IPS DF 4.7 (cell line): ENCODE measurements around the gene CES3.
"Not testable (repeated sequence)": the region's sequence is repeated elsewhere in the genome, so short reads cannot be mapped to it uniquely, and the experiment has no call there.

ENCODE experiments used
- DNase-seq: peaks from one replicate; pipeline ENCODE4 v3.0.0-alpha.2; 2013; ENCODE audit warnings: low spot score; ENCODE audit errors: extremely low read depth

CES3 gene

DNA sequence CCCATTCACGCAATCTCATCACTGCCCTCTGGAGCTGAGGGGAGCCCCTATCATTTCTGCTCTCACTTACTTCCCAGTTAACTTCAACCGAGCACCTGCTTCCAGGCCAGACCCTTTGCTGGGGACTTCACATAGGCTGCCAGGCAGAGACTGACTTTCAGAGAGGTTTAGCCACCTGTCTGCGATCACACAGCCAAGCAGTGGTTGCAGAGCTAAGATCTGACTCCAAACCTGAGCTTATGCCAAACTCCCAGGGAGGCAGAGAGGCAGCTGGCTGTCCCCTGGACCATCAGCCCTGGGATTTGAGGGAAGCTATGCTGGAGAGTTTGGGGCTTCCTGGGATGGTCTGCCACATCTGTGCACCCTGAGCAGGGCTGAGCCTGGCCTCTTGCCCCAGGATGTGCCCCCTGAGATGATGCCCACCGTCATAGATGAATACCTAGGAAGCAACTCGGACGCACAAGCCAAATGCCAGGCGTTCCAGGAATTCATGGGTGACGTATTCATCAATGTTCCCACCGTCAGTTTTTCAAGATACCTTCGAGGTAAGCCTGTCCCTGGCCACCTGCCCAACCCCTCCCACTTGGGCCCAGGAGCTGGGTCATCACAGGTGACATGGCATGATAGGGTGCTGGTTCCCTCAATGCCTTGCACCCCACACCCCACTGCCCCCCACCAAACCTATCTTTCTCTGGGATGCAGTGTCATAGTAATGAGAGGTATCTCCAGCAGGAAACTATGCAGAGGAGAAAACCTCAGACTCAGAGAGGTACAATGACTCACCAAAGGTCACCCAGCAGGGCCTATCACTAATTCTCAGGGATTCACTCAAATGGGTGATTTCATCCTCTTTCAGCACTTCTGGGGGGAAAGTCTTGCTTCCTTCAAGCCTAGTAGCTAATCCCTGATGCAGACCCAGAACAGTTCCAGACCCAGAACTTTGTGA lies 10.0 kb downstream of the CES3 start:
- no peak for DNase-seq

DNA sequence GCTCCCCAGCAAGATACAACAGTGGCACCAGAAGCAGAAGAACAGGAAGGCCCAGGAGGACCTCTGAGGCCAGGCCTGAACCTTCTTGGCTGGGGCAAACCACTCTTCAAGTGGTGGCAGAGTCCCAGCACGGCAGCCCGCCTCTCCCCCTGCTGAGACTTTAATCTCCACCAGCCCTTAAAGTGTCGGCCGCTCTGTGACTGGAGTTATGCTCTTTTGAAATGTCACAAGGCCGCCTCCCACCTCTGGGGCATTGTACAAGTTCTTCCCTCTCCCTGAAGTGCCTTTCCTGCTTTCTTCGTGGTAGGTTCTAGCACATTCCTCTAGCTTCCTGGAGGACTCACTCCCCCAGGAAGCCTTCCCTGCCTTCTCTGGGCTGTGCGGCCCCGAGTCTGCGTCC lies 11.9 kb downstream of the CES3 start:
- DNase-seq, result no peak

DNA sequence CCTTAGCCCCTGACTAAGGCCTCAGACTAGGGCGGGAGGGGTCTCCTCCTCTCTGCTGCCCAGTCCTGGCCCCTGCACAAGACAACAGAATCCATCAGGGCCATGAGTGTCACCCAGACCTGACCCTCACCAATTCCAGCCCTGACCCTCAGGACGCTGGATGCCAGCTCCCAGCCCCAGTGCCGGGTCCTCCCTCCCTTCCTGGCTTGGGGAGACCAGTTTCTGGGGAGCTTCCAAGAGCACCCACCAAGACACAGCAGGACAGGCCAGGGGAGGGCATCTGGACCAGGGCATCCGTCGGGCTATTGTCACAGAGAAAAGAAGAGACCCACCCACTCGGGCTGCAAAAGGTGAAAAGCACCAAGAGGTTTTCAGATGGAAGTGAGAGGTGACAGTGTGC lies 12.7 kb downstream of the CES3 start:
- DNase-seq, result no peak

GRCh38 chr16:66974156-66974931 lies 13.3 kb downstream of the CES3 start:
- not testable (repeated sequence) for DNase-seq

DNA sequence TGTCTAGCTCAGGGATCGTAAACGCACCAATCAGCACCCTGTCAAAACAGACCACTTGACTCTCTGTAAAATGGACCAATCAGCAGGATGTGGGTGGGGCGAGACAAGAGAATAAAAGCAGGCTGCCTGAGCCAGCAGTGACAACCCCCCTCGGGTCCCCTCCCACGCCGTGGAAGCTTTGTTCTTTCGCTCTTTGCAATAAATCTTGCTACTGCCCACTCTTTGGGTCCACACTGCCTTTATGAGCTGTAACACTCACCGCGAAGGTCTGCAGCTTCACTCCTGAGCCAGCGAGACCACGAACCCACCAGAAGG lies 13.8 kb downstream of the CES3 start:
- DNase-seq, result not testable (repeated sequence)

GRCh38 chr16:66975302-66975893 lies 14.3 kb downstream of the CES3 start:
- DNase-seq, result no peak

GRCh38 chr16:66976746-66977145 lies 15.7 kb downstream of the CES3 start:
- DNase-seq, result no peak

DNA sequence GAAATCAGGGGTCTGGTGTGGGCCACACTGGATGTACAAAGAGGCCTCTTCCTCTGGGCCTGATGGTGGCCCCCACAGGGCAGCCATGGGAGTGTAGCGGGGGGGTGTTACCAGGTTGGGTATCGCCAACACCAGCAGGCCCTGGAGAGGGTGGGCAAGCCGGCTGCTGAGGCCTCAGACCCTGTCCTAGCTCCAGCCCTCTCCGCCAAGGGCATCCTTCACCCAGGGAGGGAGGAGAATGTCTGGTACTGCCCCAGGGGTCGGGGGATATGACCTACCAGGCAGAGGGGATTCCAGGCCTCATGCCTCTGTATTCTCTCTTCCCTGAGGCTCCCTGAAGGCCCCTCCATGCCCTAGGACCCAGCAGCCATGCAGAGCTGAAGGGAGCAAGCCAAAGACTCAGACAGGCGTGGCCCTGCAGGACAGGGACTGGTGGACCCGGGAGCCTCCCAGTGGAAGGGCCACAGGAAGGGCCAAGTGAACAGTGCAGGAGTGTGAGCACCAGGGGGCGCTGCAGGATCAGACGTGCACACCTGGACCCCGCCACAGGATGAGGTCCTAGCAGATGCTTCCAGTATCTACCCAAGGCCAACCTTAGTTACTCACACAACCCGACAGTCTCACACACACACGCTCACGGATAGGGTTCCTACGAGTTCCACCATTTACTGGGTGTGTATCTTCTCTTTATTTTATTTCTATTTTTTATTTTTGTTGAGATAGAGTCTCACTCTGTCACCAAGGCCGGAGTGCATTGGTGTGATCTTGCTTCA lies 16.5 kb downstream of the CES3 start:
- DNase-seq, result peak; percentile 60

- no peak for DNase-seq
Measured at GRCh38 chr16:66979011-66979717, 18.1 kb downstream of the CES3 start.

DNA sequence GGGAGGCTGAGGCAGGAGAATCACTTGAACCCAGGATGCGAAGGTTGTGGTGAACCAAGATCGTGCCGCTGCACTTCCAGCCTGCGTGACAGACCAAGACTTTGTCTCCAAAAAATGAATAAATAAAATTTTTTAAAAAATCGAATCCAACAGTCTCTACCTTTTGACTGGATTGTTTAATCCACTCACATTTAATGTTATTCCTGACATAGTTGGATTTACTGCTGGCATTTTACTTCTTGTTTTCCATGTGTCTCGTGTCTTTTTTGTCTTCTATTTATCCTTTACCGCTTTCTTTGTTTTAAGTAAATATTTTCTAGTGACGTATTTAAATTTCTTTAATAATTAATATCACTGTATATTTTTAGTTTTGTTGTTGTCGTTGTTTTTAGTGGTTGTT lies 22.0 kb downstream of the CES3 start:
- DNase-seq, result no peak

GRCh38 chr16:66984892-66985311 lies 23.8 kb downstream of the CES3 start:
- DNase-seq, result no peak

- no peak for DNase-seq
Measured at GRCh38 chr16:66986559-66986958, 25.5 kb downstream of the CES3 start.

DNA sequence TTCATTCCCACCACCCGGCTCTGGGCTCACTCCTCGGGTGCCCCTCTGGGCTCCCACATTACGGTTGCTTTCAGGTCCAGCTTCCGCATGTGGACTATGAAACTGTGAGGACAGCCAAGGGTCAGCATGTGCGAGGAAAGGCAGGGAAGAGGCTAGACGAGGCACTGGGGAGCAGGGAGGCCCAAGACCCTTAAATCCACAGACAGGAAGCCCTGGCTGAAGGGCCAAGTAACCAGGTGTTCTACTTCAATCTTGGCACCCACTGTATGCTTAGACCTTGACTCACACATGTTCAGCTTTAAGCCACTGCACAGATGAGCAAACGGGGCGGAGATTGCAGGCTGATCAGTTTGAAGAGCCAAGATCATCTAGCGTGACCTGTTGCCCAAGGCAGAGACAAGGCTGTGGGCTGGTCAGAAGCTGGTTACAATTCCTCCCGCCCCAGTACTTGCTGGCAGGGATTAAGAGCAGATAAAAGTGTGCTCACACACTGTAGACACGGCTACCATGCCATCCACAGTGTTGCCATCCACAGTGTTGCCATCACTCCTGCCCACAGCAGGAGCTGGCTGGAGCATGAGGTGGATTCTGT lies 27.2 kb downstream of the CES3 start, which contains the start of gene CES4A:
CES4A (plus strand) TSS at position 393 of the 592 bp plus-strand sequence; CDS start at position 577, 184 bp downstream.
- no peak for DNase-seq

DNA sequence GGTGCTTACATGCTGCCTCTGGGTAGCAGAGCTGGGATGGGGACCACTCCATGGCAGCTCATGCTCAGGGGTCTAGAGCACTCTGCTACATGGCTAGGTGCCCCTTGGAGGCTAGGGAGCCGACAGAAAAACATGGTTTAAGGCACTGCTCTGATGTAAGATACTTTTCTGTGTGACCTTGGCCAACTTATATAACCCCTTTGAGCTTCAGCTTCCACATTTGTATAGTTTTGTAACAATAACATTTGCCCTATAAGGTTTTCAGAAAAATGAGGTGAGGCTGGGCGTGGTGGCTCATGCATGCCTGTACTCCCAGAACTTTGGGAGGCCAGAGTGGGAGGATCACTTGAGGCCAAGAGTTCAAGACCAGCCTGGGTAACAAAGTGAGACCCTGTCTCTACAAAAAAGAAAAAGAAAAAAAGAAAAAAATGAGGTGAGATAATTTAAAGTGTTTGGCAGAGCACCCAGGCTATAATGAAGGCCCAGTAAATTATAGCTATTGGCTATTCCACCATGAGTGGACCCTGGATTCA lies 30.5 kb downstream of the CES3 start:
- no peak for DNase-seq

DNA sequence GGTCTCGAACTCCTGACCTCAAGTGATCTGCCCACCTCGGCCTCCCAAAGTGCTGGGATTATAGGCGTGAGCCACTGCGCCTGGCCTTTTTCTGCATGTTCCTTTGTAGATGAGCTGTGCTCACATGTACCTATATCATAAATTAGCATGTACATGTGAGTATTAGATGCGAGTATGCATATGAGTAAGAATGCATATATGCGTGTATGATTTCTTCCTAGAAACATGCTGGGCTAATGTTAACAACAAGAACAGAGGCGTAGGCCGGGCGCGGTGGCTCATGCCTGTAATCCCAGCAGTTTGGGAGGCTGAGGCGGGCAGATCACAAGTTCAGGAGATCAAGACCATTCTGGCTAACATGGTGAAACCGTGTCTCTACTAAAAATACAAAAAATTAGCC lies 32.5 kb downstream of the CES3 start:
- DNase-seq, result not testable (repeated sequence)

- no peak for DNase-seq
Measured at GRCh38 chr16:66996324-66996982, 35.4 kb downstream of the CES3 start.

- no peak for DNase-seq
Measured at GRCh38 chr16:66996983-66997358, 35.9 kb downstream of the CES3 start.

DNA sequence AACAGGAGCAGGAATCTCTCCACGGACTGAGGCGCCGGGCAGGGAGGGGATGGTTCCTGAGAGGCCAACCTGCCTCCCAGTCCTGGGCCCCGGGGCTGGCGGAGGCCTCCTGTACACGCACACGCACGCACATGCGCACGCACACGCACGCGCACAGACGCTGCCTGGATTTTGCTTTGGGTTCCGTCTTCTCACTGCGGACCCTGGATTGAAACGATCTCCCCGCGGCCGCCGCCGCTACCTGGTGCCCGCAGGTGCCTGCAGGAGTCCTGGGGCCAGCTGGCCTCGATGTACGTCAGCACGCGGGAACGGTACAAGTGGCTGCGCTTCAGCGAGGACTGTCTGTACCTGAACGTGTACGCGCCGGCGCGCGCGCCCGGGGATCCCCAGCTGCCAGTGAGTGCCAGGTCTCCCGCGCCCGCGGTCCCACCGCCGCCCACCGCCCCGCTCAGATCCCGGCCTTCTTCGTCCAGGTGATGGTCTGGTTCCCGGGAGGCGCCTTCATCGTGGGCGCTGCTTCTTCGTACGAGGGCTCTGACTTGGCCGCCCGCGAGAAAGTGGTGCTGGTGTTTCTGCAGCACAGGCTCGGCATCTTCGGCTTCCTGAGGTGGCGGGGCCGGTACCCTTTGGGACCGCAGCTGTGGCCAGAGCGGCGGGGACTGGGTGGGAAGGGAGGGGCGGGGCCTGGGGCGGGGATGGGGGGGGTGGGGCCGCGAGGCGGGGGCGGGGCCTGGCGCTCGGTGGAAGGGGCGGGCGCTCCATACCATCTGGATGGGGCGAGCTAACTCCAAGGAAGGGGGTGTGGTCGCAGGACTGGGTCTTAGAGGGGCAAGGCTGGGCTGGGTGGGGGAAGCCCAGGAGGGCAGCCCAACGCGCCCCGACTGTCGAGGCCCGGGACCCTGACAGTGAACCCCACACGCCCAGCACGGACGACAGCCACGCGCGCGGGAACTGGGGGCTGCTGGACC lies 39.6 kb downstream of the CES3 start:
- no peak for DNase-seq
